ENCODE results near the gene OOSP4A. TPM values are rescaled to one million over a fixed set of nuclear protein-coding genes. Genes with fewer than 3 reads are reported as not detected.

The OOSP4A gene
- not detected in 2 replicates for total RNA-seq

DNA sequence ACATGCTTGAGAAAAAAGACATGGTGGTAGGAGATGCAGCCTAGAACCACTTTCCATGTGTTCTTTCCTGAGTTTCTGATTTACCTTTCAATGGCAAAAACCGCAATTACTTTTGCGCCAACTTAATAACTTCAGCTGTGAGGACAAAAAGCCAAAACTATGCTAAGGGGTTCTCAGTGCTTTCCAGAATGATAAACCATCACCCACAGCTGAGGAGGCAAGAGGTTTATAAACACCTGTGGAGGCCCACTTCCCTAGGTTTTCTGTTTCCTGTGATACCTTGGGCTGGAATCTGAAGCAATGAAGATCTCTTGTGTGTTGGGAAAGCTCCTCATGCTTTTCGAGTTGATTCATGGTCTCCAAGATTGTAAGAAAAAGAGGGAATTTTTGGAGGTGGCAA is at the start of gene OOSP4A:
OOSP4A (plus strand) TSS at position 301 of the 400 bp plus-strand sequence; CDS start at position 301, 0 bp downstream.

DNA sequence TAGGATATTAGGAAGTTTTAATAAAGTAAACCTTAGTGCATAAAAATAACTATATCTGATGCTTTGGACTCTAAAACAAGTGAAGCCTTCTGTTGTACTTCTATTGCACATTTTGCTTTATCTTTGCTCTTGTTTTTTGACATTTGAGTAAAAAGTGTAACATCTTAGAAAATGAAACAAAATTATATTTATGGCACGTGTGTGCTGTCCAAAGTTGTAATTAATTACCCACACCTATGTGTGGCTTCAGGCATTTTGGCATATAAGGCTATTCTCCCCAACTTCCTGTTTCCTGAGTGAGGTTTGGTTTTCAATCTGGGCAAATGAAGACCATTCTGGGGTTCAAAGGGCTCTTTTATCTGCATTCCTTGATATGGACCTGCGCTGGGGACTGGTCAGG is 25.7 kb upstream of the OOSP4A start, which contains the start of gene OOSP1:
OOSP1 (plus strand) TSS at position 301 of the 400 bp plus-strand sequence; CDS start at position 324, 23 bp downstream.

DNA sequence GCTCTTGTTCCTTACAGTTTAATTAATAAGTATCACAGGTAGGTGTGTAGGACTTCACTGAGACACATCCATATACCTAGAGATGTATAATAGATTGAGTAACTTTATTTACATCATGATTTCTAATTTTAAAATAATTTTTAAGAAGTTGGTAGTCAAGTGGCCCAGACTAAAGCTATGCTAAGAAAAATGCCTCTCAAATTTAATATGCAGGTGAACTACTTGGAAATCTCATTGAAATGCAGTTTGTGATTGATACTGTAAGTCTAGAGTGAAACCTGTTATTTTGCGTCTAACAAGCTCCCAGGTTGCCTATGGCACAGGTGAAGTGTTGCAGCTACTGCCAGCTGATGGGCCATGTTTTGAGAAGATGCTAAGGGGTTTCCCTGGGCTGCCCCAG is 53.0 kb downstream of the OOSP4A start, which contains the start of gene OOSP4B:
OOSP4B (plus strand) TSS at position 301 of the 400 bp plus-strand sequence.

Other genes with a start within 250 kb of the OOSP4A start
- 16.8 and 21.7 TPM in 2 replicates for gene STX3, start 208.7 kb upstream of the OOSP4A start, total RNA-seq
- 25.9 and 26.1 TPM in 2 replicates for gene MRPL16, start 153.3 kb upstream of the OOSP4A start, total RNA-seq
- not detected in 2 replicates for gene CBLIF, start 118.5 kb upstream of the OOSP4A start, total RNA-seq
- gene TCN1, start 97.5 kb upstream of the OOSP4A start, total RNA-seq = not detected in 2 replicates
- not detected in 2 replicates for gene OOSP3, start 85.3 kb upstream of the OOSP4A start, total RNA-seq
- gene OOSP1, start 25.6 kb upstream of the OOSP4A start, total RNA-seq = not detected in 2 replicates
- not detected in 2 replicates for gene OOSP4B, start 53.1 kb downstream of the OOSP4A start, total RNA-seq
- not detected in 2 replicates for gene OOSP2, start 76.4 kb downstream of the OOSP4A start, total RNA-seq
- not detected in 2 replicates for gene MS4A3, start 92.6 kb downstream of the OOSP4A start, total RNA-seq
- gene MS4A2, start 124.6 kb downstream of the OOSP4A start, total RNA-seq = not detected in 2 replicates
- gene MS4A6A, start 219.1 kb downstream of the OOSP4A start, total RNA-seq = not detected in 2 replicates

Measured in hair follicle dermal papilla cell (primary cell).